CD4-positive, alpha-beta T cell treated with Interleukin-2 at 100 ng/mL for 4 hours (primary cell): ENCODE results near the gene RSL1D1.

Experiments
- DNase-seq: peaks from one replicate; pipeline ENCODE4 v3.0.0-alpha.2; 2020; ENCODE audit warnings: low spot score

Gene RSL1D1

GRCh38 chr16:11851294-11852091 lies at the start of gene RSL1D1:
Gene RSL1D1, minus strand, starts transcription at chr16:11851542. Its CDS starts 30 bp downstream, at chr16:11851512.
- peak; percentile 95 for DNase-seq

GRCh38 chr16:11901091-11901490 lies 49.7 kb upstream of the RSL1D1 start:
- DNase-seq, result no peak

GRCh38 chr16:11896486-11897176 lies 45.3 kb upstream of the RSL1D1 start:
- DNase-seq, result no peak

GRCh38 chr16:11893571-11893970 lies 42.2 kb upstream of the RSL1D1 start:
- no peak for DNase-seq

- no peak for DNase-seq
These were observed 41.4 kb upstream of the RSL1D1 start for GRCh38 chr16:11892761-11893160.

GRCh38 chr16:11890231-11890965 lies 39.1 kb upstream of the RSL1D1 start:
- no peak for DNase-seq

GRCh38 chr16:11886881-11887280 lies 35.5 kb upstream of the RSL1D1 start:
- DNase-seq, result no peak

- no peak for DNase-seq
These were observed 32.7 kb upstream of the RSL1D1 start for GRCh38 chr16:11884035-11884434.

- DNase-seq, result no peak
These were observed 28.7 kb upstream of the RSL1D1 start for GRCh38 chr16:11880007-11880406.

GRCh38 chr16:11877374-11877773 lies 26.0 kb upstream of the RSL1D1 start:
- DNase-seq, result no peak

- no peak for DNase-seq
These were observed 25.0 kb upstream of the RSL1D1 start for GRCh38 chr16:11876306-11876705.

GRCh38 chr16:11875721-11876120 lies 24.4 kb upstream of the RSL1D1 start:
- DNase-seq, result no peak

- no peak for DNase-seq
These were observed 19.9 kb upstream of the RSL1D1 start for GRCh38 chr16:11871193-11871592.

- no peak for DNase-seq
These were observed 19.1 kb upstream of the RSL1D1 start for GRCh38 chr16:11870399-11870798.

GRCh38 chr16:11869353-11870228 lies 18.2 kb upstream of the RSL1D1 start:
- no peak for DNase-seq

GRCh38 chr16:11868412-11868980 lies 17.2 kb upstream of the RSL1D1 start:
- DNase-seq, result no peak

- DNase-seq, result no peak
These were observed 11.1 kb upstream of the RSL1D1 start for GRCh38 chr16:11862489-11862888.

GRCh38 chr16:11857161-11857560 lies 5.8 kb upstream of the RSL1D1 start:
- no peak for DNase-seq

GRCh38 chr16:11852092-11852809 lies 909 bp upstream of the RSL1D1 start:
- no peak for DNase-seq

GRCh38 chr16:11848842-11849241 lies 2.5 kb downstream of the RSL1D1 start:
- DNase-seq, result no peak

- no peak for DNase-seq
These were observed 6.8 kb downstream of the RSL1D1 start for GRCh38 chr16:11844499-11844898.
